Measurements from ENCODE around the gene TGFA.

DNA sequence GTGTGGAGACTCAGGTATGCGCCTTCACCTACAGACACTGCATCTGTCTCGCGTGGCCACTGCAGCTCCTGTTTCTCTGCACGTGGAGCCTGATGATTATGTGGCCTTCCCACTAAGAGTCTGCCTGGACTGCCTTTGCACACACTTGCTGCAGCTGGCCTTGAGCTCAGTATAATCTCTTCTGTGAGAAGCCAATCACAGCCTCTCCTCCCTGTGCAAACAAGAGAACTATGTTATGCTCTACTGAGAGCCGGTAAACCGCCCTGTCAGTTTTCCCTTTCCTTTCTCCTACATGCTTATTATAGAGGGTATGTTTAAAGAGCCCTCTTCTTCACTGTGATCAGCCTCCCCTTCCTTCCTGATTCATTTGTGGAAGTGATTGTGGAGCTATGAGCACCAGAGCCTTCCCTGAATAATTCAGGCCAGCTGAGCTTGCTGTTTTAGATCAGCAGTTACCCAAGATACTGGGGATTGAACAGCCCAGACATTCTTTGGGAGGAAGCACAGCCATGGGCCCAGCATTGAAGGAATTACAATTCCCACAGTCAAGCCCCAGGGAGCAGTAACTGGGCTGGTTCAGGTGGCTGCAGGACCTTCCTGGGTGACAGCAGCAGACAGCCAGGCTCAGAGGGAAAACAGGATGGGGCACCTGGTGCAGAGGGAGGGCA is 3.7 kb upstream of the TGFA start:
- TF ChIP-seq CTCF (IDR thresholded peaks at IDR 0.05) (no peak), POLR2AphosphoS5 (IDR thresholded peaks at IDR 0.05) (no peak)

Measured in esophagus muscularis mucosa (tissue), 3 donors.